K562 (cell line): ENCODE measurements around the gene AGAP1. TPM values are rescaled to one million over a fixed set of nuclear protein-coding genes. Genes with fewer than 3 reads are reported as not detected.

Experiments
- ARID1B ChIP-seq: fragments of 450-650 bp; IDR thresholded peaks from 2 replicates; pipeline ENCODE4 v1.6.1; 2016; ENCODE audit warnings: antibody characterized with exemption, mild to moderate bottlenecking, inconsistent platforms
- CREB1 ChIP-seq, 2 experiments: sonication (generic) in 1 of 2; formaldehyde crosslinking in 1 of 2; IDR thresholded peaks; 2 replicates each; pipeline versions ENCODE4 v1.6.1 to v1.8.0; 2012 to 2022; ENCODE audit warnings: inconsistent platforms in 1 of 2, mild to moderate bottlenecking in 1 of 2, missing genetic modification reagents in 1 of 2, moderate library complexity in 1 of 2
- CREM ChIP-seq: IDR thresholded peaks from 2 replicates; pipeline ENCODE4 v1.6.1; 2014; ENCODE audit warnings: antibody characterized with exemption, low read depth
- CTBP1 ChIP-seq: fragments of 450-650 bp; IDR thresholded peaks from 2 replicates; pipeline ENCODE4 v1.6.1; 2016; ENCODE audit warnings: borderline replicate concordance
- CXXC5 ChIP-seq: fragments of 250-450 bp; sonication (Bioruptor Pico); IDR thresholded peaks from 2 replicates; pipeline ENCODE4 v1.8.0; 2022; ENCODE audit warnings: inconsistent platforms, mild to moderate bottlenecking, moderate library complexity
- FOXP1 ChIP-seq: sonication (generic); formaldehyde crosslinking; IDR thresholded peaks from 2 replicates; pipeline ENCODE4 v1.8.0; 2022; ENCODE audit warnings: mild to moderate bottlenecking, missing genetic modification reagents
- GATAD2B ChIP-seq: fragments of 450-650 bp; IDR thresholded peaks from 2 replicates; pipeline ENCODE4 v1.6.1; 2017; ENCODE audit warnings: mild to moderate bottlenecking, borderline replicate concordance
- HCFC1 ChIP-seq: IDR thresholded peaks from 2 replicates; pipeline ENCODE4 v1.6.1; 2012; ENCODE audit warnings: low read depth, low read length, improper control_type of control experiment
- HNRNPUL1 ChIP-seq: fragments of 200-400 bp; formaldehyde crosslinking; IDR thresholded peaks from 2 replicates; pipeline ENCODE4 v1.6.1; 2017; ENCODE audit warnings: low read length
- RB1 ChIP-seq: fragments of 450-650 bp; IDR thresholded peaks from 2 replicates; pipeline ENCODE4 v1.6.1; 2017; ENCODE audit warnings: low read depth, mild to moderate bottlenecking
- SIX5 ChIP-seq, 2 experiments: IDR thresholded peaks; 2 replicates each; pipeline ENCODE4 v1.6.1; 2011; ENCODE audit warnings: low read length in 2 of 2, borderline replicate concordance in 1 of 2, low read depth in 1 of 2, mild to moderate bottlenecking in 1 of 2, moderate library complexity in 1 of 2; ENCODE audit not compliant: insufficient read depth in 1 of 2
- ZBTB9 ChIP-seq: fragments of 450-650 bp; formaldehyde crosslinking; IDR thresholded peaks from 2 replicates; pipeline ENCODE4 v1.4.0; 2020; ENCODE audit warnings: mild to moderate bottlenecking, moderate library complexity
- ZFX ChIP-seq: sonication (generic); formaldehyde crosslinking; IDR thresholded peaks from 2 replicates; pipeline ENCODE4 v1.8.0; 2022; ENCODE audit warnings: mild to moderate bottlenecking, missing genetic modification reagents, moderate library complexity
- polyA plus RNA-seq, 8 experiments: library from polyadenylated mRNA; depleted of rRNA in 4 of 8; stranded (reverse) in 5 of 8; unstranded in 3 of 8; fragments of >200 nt; fragmentation: Nextera tagmentation in 2 of 8; fragmentation: Illumina TruSeq in 1 of 8; extraction: Ambion mirVana in 2 of 8; extraction: Trizol in 1 of 8; gene quantifications; 2 replicates each; pipeline versions ENCODE4 v1.2.1 to v1.2.3, GENCODE V29; 2011 to 2014; ENCODE audit warnings: inconsistent platforms in 1 of 8, missing spikeins in 1 of 8
- total RNA-seq, 7 experiments: library from RNA; depleted of rRNA in 6 of 7; stranded (reverse); fragments of >200 nt in 6 of 7; fragmentation: Illumina TruSeq in 2 of 7; extraction: Trizol in 2 of 7; gene quantifications; 2 replicates each; pipeline versions ENCODE4 v1.2.1 to v1.2.3, GENCODE V29; 2011 to 2021; ENCODE audit warnings: low replicate concordance in 1 of 7
- TF ChIP-seq, protein P1 (sequence below): fragments of 450-650 bp; IDR thresholded peaks from 2 replicates; pipeline ENCODE4 v1.6.1; 2017; ENCODE audit warnings: antibody characterized with exemption, mild to moderate bottlenecking
- TF ChIP-seq, protein P2 (sequence below): conservative IDR thresholded peaks from 2 replicates; pipeline ENCODE4 v1.6.1; 2011; ENCODE audit warnings: low read depth, mild to moderate bottlenecking, low read length; ENCODE audit not compliant: control insufficient read depth
- TF ChIP-seq, protein P3 (sequence below): fragments of 250-450 bp; sonication (Bioruptor Pico); IDR thresholded peaks from 2 replicates; pipeline ENCODE4 v1.4.0; 2020; ENCODE audit warnings: mild to moderate bottlenecking, moderate library complexity

The AGAP1 gene
- total and polyA plus RNA-seq, 9 of the 15 experiments (the other 6 are each of a cell fraction or from before 2014, with no cell fraction given), result 1.3 to 24.0 (median 10.6) TPM

DNA sequence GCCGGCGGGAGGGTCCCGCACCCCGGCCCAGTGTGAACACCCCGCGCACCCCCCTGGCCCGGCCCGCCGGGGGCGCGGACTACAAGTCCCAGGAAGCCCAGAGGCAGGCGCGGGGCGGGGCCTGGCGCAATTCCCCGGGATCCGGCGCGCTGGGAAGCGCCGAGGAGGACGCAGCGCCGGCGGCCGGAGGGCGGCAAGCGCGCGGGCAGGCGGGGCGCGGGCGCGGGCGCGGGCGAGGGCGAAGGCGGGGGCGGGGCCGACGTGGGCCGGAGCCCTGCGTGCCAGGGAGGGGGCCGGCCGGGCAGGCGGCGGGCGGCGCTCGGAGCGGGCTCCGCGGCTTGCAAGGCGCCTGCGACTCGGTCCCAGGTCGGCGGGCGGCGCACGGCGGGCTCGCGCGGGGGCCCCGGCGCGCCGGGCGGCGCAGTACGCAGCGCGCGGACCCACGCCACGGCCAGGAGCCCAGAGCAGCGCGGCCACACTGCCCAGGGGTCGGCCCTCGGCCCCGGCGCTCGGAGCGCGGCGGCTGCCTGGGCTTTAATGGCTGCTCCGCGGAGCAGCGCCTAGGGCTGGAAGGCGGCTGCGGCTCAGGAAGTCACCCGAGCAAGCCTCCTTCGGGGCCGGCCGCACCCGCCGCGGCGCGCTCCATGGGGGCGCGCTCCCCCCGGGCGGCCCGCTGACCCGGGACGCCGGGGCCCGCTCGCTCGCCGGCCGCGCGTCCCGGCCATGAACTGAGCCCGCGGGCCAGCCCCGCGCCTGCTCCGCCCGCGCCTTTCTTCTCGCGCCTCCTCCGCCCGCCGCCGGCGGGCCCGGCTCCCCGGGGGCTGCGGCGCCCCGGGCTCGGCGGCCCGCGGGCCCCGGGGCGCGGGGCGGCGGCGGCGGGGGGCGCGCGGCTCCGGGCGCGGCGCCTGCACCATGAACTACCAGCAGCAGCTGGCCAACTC lies at the start of gene AGAP1 (continued):
- TF ChIP-seq, protein P1, sequence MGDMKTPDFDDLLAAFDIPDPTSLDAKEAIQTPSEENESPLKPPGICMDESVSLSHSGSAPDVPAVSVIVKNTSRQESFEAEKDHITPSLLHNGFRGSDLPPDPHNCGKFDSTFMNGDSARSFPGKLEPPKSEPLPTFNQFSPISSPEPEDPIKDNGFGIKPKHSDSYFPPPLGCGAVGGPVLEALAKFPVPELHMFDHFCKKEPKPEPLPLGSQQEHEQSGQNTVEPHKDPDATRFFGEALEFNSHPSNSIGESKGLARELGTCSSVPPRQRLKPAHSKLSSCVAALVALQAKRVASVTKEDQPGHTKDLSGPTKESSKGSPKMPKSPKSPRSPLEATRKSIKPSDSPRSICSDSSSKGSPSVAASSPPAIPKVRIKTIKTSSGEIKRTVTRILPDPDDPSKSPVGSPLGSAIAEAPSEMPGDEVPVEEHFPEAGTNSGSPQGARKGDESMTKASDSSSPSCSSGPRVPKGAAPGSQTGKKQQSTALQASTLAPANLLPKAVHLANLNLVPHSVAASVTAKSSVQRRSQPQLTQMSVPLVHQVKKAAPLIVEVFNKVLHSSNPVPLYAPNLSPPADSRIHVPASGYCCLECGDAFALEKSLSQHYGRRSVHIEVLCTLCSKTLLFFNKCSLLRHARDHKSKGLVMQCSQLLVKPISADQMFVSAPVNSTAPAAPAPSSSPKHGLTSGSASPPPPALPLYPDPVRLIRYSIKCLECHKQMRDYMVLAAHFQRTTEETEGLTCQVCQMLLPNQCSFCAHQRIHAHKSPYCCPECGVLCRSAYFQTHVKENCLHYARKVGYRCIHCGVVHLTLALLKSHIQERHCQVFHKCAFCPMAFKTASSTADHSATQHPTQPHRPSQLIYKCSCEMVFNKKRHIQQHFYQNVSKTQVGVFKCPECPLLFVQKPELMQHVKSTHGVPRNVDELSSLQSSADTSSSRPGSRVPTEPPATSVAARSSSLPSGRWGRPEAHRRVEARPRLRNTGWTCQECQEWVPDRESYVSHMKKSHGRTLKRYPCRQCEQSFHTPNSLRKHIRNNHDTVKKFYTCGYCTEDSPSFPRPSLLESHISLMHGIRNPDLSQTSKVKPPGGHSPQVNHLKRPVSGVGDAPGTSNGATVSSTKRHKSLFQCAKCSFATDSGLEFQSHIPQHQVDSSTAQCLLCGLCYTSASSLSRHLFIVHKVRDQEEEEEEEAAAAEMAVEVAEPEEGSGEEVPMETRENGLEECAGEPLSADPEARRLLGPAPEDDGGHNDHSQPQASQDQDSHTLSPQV, result 0 out of 2 replicates have a peak, but pooled peaks have one; percentile 12
- TF ChIP-seq HCFC1 (peak; percentile 87), SIX5 (IDR thresholded peaks at IDR 0.05; ENCODE audit: borderline replicate concordance in 1 of 2, insufficient read depth in 1 of 2, low read depth in 1 of 2, low read length in 2 of 2) (peak; percentile 31 to 61; a peak in 2 of 4 replicates), FOXP1 (CRISPR knock-in tag) (no peak), ARID1B (no peak), RB1 (peak; percentile 69), ZBTB9 (0 out of 2 replicates have a peak, but pooled peaks have one; percentile 40), CREM (peak; percentile 69), HNRNPUL1 (no peak), CTBP1 (0 out of 2 replicates have a peak, but pooled peaks have one; percentile 32), GATAD2B (no peak), CXXC5 (CRISPR knock-in tag) (peak; percentile 80), CREB1 (IDR thresholded peaks at IDR 0.05) (peak; percentile 52; the same call in 1 of the 2 replicates), CREB1 (CRISPR knock-in tag; IDR thresholded peaks at IDR 0.05) (no peak), ZFX (0 out of 2 replicates have a peak, but pooled peaks have one; percentile 7)
- TF ChIP-seq, protein P2, sequence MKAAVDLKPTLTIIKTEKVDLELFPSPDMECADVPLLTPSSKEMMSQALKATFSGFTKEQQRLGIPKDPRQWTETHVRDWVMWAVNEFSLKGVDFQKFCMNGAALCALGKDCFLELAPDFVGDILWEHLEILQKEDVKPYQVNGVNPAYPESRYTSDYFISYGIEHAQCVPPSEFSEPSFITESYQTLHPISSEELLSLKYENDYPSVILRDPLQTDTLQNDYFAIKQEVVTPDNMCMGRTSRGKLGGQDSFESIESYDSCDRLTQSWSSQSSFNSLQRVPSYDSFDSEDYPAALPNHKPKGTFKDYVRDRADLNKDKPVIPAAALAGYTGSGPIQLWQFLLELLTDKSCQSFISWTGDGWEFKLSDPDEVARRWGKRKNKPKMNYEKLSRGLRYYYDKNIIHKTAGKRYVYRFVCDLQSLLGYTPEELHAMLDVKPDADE, result peak; percentile 81
- TF ChIP-seq, protein P3, sequence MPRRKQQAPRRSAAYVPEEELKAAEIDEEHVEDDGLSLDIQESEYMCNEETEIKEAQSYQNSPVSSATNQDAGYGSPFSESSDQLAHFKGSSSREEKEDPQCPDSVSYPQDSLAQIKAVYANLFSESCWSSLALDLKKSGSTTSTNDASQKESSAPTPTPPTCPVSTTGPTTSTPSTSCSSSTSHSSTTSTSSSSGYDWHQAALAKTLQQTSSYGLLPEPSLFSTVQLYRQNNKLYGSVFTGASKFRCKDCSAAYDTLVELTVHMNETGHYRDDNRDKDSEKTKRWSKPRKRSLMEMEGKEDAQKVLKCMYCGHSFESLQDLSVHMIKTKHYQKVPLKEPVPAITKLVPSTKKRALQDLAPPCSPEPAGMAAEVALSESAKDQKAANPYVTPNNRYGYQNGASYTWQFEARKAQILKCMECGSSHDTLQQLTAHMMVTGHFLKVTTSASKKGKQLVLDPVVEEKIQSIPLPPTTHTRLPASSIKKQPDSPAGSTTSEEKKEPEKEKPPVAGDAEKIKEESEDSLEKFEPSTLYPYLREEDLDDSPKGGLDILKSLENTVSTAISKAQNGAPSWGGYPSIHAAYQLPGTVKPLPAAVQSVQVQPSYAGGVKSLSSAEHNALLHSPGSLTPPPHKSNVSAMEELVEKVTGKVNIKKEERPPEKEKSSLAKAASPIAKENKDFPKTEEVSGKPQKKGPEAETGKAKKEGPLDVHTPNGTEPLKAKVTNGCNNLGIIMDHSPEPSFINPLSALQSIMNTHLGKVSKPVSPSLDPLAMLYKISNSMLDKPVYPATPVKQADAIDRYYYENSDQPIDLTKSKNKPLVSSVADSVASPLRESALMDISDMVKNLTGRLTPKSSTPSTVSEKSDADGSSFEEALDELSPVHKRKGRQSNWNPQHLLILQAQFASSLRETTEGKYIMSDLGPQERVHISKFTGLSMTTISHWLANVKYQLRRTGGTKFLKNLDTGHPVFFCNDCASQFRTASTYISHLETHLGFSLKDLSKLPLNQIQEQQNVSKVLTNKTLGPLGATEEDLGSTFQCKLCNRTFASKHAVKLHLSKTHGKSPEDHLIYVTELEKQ (CRISPR knock-in tag), result no peak
